GM12873 (cell line): ENCODE results near the gene P4HA2.
A peak's percentile ranks its signal among the peaks of the same experiment; 100 is the strongest.

Source experiments
- TF ChIP-seq, protein P1 (sequence below): IDR thresholded peaks from 2 replicates; pipeline ENCODE4 v1.5.1; 2012; ENCODE audit warnings: low read depth, mild to moderate bottlenecking, moderate library complexity, low read length, control low read depth; ENCODE audit not compliant: insufficient read depth; ENCODE audit errors: missing control alignments

P4HA2 gene

DNA sequence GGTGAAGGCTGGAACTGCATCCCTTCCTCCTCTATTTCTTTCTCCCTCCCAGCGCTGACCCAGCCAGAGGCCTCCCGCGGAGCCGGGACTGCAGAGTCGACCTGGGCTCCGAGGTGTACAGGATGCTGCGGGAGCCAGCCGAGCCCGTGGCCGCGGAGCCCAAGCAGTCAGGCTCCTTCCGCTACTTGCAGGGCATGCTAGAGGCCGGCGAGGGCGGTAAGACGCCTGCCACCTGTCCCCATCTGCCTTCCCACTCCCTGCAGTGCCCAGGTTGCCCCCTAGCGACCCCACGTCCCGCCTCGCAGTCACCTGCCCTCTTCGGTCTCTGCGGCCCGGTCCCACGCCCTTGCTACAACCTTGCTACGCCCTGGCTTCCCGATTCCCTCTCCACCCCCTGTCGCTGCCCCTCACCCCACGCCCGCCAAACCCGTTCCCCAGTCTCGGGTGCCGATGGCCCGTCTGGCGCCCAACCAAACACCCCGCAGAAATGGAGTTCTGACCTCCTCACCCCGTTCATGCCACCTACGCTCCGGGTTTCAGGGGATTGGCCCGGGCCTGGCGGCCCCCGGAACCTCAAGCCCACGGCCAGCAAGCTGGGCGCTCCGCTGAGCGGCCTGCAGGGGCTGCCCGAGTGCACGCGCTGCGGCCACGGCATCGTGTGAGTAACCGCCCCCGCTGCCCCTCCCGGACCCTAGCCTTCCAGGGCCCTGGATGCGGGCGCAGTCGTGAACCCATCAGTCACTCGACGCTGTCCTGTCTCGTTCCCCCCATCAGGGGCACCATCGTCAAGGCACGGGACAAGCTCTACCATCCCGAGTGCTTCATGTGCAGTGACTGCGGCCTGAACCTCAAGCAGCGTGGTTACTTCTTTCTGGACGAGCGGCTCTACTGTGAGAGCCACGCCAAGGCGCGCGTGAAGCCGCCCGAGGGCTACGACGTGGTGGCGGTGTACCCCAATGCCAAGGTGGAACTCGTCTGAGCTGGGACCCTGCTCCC, 43.9 kb upstream of the P4HA2 start:
- TF ChIP-seq, protein P1, sequence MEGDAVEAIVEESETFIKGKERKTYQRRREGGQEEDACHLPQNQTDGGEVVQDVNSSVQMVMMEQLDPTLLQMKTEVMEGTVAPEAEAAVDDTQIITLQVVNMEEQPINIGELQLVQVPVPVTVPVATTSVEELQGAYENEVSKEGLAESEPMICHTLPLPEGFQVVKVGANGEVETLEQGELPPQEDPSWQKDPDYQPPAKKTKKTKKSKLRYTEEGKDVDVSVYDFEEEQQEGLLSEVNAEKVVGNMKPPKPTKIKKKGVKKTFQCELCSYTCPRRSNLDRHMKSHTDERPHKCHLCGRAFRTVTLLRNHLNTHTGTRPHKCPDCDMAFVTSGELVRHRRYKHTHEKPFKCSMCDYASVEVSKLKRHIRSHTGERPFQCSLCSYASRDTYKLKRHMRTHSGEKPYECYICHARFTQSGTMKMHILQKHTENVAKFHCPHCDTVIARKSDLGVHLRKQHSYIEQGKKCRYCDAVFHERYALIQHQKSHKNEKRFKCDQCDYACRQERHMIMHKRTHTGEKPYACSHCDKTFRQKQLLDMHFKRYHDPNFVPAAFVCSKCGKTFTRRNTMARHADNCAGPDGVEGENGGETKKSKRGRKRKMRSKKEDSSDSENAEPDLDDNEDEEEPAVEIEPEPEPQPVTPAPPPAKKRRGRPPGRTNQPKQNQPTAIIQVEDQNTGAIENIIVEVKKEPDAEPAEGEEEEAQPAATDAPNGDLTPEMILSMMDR = peak; percentile 4

DNA sequence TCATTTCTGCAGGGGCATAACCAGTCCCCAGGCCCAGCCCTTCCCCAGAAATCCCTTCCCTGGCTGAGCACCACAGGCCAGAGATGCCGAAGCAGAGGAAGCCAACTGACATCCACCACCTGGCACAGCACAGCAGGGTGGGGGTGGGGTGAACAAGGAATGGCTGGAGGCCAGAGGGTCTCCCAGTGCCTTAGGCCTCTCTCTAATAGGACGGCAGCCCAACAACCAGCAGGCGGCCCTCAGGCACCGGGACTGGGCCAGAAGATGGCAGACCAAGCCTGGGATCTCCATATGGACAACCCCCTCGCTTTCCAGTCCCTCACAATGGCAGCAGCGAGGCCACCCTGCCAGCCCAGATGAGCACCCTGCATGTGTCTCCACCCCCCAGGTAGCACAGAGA, 43.1 kb upstream of the P4HA2 start:
- TF ChIP-seq, protein P1 = no peak

DNA sequence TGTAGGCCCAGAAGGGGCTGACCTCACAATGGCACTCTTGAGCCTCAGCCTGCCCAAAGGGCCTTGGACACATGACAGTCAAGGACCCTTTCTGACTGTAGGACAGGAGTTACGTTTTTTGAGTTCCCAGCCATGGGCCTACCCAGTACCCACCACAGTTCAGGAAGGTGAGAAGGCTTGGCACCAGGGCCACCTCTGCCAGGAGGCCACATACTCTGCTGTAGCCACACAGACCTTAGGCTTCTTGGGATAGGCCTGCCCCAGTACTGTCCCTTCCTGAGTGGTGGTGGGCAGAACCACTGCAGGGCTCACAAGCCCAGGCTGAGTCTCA, 42.6 kb upstream of the P4HA2 start:
- TF ChIP-seq, protein P1 = no peak

DNA sequence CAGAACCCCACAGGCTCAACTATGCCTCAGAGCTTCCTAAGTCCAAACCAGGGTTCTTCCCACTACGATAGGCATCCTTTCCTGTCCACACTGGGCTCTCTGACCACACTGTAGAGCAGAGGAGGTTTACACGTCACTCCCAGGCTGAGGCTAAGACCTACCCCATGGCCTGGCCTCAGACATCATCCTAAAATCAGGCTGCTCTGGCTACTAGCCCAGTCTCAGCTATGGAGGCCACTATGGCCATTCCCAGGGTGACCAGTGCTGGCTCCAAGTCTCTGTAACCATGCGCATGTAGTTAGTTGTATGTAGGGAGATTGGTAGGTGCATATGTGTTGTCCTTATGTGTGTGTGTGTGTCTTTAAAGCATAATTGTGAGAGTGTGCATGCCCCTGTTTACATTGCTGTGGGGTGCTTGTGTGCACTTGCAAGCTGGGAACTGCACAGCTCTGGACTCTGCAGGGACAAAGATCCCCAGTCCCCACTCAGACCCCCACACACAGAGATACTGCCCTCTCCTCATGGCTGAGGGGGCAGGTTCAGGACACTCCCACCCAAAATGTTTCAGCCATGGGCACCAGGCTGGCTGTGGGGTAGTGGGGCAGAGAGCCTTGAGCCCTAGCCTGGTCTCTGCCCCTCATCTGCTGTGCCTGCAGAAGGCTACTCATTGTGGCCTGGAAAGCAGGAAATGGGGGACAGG, 42.1 kb upstream of the P4HA2 start:
- TF ChIP-seq, protein P1 = no peak

DNA sequence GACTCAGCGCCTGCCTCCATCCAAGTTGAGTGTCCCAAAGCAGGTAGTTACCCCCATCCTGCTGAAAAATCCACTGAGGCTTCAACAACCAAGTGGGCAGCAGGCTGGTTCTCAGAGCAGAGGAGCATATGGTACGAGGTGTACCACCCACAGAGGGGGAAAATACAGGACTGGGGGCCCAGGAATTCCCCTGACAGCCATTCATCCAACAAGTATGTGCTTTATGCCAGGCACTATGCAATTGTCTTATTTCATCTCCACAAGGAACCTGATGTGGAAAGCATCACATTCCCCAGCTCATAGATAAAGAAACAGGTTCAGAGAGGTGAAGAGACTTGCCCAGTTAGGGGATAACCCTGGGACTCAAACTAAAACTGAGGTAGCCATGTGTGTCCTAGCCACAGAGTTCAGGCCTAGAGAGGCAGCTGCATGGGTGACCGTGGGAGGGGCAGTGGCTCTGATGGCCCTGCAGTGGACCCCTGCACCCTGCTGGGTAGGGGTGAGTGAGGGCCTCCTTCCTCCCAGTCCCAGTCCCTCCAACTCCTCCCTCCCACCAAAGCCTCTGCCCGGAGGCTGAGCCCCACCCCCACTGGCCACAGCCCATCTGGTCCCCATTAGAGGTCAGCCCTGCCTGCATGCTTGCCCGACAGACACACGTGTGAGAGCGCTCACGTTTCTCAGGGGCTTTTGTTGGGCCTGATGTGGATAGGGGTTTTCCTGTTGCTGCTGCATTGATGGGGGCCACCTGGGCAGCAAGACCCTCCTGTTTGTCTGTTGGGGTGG, 41.3 kb upstream of the P4HA2 start:
- TF ChIP-seq, protein P1 = no peak

DNA sequence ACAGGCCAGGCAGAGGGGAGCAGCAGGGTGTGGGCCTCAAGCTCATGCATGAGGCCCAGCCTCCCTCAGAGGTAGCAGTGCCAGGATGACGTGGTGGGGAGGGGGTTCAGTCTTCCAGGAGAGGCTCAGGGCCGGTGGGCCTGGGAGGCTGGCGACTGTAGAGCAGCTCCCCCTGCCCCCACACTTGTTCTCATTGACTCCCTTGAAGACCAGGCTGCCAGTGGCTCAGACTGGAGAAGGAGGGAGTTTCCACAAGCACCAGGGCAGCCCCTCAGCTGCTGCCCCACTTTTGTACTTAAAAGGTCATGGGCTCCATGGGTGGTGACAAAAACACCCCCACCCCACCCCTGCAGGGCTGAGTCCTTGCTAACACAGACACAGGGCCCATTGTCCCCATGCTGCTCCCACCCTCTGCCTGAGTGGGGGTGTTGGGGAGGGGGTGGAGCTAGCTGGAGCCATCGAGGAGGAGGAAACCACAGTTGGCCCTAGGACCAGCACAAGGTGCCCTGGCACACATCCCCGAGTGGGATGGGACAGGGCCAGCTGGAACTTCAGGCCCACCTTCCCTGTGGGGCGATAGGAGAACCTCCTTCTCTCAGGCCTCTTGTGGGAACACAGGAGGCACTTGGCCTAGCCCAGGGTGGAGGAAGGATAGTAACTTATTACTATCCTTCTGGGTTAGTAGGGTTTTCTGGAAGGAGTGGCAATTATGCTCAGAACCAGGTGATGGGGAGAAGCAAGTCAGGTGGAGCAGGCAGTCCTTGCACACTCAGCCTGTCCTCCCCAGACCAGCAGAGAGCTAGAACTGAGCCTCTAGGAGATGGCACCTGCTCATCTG, 40.5 kb upstream of the P4HA2 start:
- TF ChIP-seq, protein P1 = no peak
